HFFc6 (cell line): ENCODE results near the gene OR2C3. TPM values are rescaled to one million over a fixed set of nuclear protein-coding genes. Genes with fewer than 3 reads are reported as not detected.
"Not testable (repeated sequence)": the region's sequence is repeated elsewhere in the genome, so short reads cannot be mapped to it uniquely, and the experiment has no call there.

Experiments
- DNase-seq: peaks from one replicate; pipeline ENCODE4 v3.0.0-alpha.2; 2018
- H3K27ac Mint-ChIP-seq: 2 replicates; pipeline ENCODE4 v1.8.0; 2020; ENCODE audit warnings: mild to moderate bottlenecking, mixed read lengths
- H3K27me3 Mint-ChIP-seq: 2 replicates; pipeline ENCODE4 v1.8.0; 2021; ENCODE audit warnings: mild to moderate bottlenecking, moderate library complexity, mixed read lengths; ENCODE audit not compliant: insufficient read depth
- H3K36me3 Mint-ChIP-seq: 2 replicates; pipeline ENCODE4 v1.8.0; 2021; ENCODE audit warnings: low read depth, mixed read lengths
- H3K4me1 Mint-ChIP-seq: 2 replicates; pipeline ENCODE4 v1.8.0; 2020; ENCODE audit warnings: low read depth, mixed read lengths
- H3K4me3 Mint-ChIP-seq: 2 replicates; pipeline ENCODE4 v1.8.0; 2020; ENCODE audit warnings: mild to moderate bottlenecking, moderate library complexity, mixed read lengths
- H3K9me3 Mint-ChIP-seq: 2 replicates; pipeline ENCODE4 v1.8.0; 2020; ENCODE audit warnings: mild to moderate bottlenecking, mixed read lengths
- total RNA-seq, 6 experiments: library from RNA; stranded (reverse); fragmentation: NEBNext Ultra II Directional; extraction: Animal tissue kit (Norgen Biotek cat#: 25700); gene quantifications; 2 replicates in 1 of 6; 3 replicates in 5 of 6; pipeline ENCODE4 v1.2.3, GENCODE V29; 2021
- TF ChIP-seq, protein P1 (sequence below): fragments of 200-600 bp; sonication (generic); IDR thresholded peaks from 2 replicates; pipeline ENCODE4 v1.5.0; 2021; ENCODE audit warnings: antibody characterized with exemption, mild to moderate bottlenecking

OR2C3 gene
- total RNA-seq, 6 experiments from 2014 or later: not detected

DNA sequence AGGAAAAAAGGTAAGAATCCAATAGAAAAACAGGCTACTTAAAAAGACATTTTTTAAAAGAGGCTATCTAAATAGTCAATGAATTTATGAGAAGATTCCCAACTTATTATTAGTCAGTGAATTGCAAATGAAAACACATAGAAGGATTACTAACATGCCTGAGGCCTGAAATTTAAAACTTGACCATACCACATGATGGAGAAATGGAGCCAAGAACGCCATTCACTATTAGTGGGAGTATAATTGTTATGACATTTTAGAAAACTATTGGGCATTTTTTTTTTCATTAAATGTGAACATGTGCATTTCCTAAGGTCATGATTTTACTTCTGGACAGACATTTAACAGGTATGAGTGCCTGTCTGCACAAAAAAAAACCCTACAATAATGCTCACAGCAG, 53.5 kb downstream of the OR2C3 start:
- TF ChIP-seq, protein P1, sequence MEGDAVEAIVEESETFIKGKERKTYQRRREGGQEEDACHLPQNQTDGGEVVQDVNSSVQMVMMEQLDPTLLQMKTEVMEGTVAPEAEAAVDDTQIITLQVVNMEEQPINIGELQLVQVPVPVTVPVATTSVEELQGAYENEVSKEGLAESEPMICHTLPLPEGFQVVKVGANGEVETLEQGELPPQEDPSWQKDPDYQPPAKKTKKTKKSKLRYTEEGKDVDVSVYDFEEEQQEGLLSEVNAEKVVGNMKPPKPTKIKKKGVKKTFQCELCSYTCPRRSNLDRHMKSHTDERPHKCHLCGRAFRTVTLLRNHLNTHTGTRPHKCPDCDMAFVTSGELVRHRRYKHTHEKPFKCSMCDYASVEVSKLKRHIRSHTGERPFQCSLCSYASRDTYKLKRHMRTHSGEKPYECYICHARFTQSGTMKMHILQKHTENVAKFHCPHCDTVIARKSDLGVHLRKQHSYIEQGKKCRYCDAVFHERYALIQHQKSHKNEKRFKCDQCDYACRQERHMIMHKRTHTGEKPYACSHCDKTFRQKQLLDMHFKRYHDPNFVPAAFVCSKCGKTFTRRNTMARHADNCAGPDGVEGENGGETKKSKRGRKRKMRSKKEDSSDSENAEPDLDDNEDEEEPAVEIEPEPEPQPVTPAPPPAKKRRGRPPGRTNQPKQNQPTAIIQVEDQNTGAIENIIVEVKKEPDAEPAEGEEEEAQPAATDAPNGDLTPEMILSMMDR: no peak
- no peak for DNase-seq
- no peak overlapping the region for H3K27ac Mint-ChIP-seq
- H3K27me3 Mint-ChIP-seq: peaks cover 2% of the 10 kb centered on the region; the same call in 1 of the 2 replicates
- H3K36me3 Mint-ChIP-seq: no peaks in the 10 kb centered on the region
- H3K9me3 Mint-ChIP-seq: no peaks in the 10 kb centered on the region; the same call in 1 of the 2 replicates
- H3K4me1 Mint-ChIP-seq: peaks cover 13% of the 10 kb centered on the region; the same call in 1 of the 2 replicates
- no peak overlapping the region for H3K4me3 Mint-ChIP-seq

DNA sequence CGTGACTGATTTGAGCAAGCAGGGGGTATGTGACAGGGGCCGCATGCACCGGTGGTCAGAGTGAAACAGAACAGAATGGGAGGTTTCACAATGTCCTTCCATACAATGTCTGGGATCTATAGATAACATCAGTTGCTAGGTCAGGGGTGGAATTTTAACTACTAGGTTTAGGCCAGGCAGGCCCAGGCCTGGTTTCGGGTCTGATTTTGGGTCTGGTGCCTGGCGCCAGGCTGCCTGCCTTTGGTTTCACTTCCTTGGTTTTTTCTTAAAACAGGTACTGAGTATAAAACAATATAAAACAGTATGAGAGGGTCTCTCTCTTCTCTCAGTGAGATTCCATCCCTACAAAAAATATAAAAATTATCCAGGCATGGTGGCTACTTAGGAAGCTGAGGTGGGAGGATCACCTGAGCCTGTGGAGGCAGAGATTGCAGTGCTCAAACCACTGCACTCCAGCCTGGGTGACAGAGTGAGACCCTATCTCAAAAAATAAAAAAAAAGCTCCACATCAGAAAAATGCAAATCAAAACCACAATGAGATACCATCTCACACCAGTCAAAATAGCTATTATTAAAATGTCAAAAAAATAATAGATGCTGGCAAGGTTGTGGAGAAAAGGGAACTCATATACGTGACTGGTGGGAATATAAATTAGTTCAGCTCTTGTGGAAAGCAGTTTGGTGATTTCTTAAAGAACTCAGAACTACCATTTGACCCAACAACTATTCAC, 59.7 kb downstream of the OR2C3 start:
- H3K4me1 Mint-ChIP-seq, H3K36me3 Mint-ChIP-seq, H3K27me3 Mint-ChIP-seq, H3K27ac Mint-ChIP-seq, H3K4me3 Mint-ChIP-seq, DNase-seq: not testable (repeated sequence)
- H3K9me3 Mint-ChIP-seq: peaks cover 19% of the 10 kb centered on the region

DNA sequence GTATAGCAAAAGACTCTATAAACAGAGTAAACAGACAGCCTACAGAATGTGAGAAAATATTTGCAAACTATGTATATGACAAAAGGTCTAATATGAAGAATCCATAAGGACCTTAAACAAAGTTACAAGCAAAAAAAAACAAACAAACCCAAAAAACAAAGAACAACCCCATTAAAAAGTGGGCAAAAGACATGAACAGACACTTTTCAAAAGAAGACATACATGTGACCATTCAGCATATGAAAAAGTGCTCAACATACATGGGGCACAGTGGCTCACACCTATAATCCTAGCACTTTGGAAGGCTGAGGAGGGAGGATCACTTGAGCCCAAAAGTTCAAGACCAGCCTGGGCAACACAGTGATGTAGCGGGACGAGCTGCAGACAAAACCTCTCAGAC, 60.4 kb downstream of the OR2C3 start:
- H3K4me1 Mint-ChIP-seq: no peaks in the 10 kb centered on the region
- H3K4me3 Mint-ChIP-seq: no peak overlapping the region
- peaks cover 19% of the 10 kb centered on the region for H3K9me3 Mint-ChIP-seq
- TF ChIP-seq, protein P1: no peak
- no peak overlapping the region for H3K27ac Mint-ChIP-seq
- no peaks in the 10 kb centered on the region for H3K36me3 Mint-ChIP-seq
- no peak for DNase-seq
- peaks cover 2% of the 10 kb centered on the region for H3K27me3 Mint-ChIP-seq

Other genes with a start within 250 kb of the OR2C3 start
- 10 to 100 TPM; 13.7 to 19.9 (median 17.1) TPM for gene ZNF496, start 204.6 kb downstream of the OR2C3 start, total RNA-seq
- 1 to 10 TPM in 4 of 6 experiments, under 1 TPM in 2; 0.33 to 5.2 (median 4.3) TPM for gene NLRP3, start 120.3 kb downstream of the OR2C3 start, total RNA-seq
- gene OR2B11, start 78.3 kb downstream of the OR2C3 start, total RNA-seq: not detected
- gene GCSAML, start 12.7 kb upstream of the OR2C3 start, total RNA-seq: not detected
- not detected for gene OR2G2, start 51.9 kb upstream of the OR2C3 start, total RNA-seq
- gene OR2G3, start 69.1 kb upstream of the OR2C3 start, total RNA-seq: not detected
- gene OR13G1, start 143.3 kb upstream of the OR2C3 start, total RNA-seq: not detected
- gene OR6F1, start 180.2 kb upstream of the OR2C3 start, total RNA-seq: not detected
- not detected for gene OR14K1, start 202.2 kb upstream of the OR2C3 start, total RNA-seq
- not detected for gene OR14A2, start 211.7 kb upstream of the OR2C3 start, total RNA-seq
- not detected for gene OR1C1, start 224.1 kb upstream of the OR2C3 start, total RNA-seq